ENCODE measurements around the gene NKAPD1. TPM values are rescaled to one million over a fixed set of nuclear protein-coding genes. Genes with fewer than 3 reads are reported as not detected.
"Not testable (repeated sequence)": the region's sequence is repeated elsewhere in the genome, so short reads cannot be mapped to it uniquely, and the experiment has no call there.

The NKAPD1 gene, protein sequence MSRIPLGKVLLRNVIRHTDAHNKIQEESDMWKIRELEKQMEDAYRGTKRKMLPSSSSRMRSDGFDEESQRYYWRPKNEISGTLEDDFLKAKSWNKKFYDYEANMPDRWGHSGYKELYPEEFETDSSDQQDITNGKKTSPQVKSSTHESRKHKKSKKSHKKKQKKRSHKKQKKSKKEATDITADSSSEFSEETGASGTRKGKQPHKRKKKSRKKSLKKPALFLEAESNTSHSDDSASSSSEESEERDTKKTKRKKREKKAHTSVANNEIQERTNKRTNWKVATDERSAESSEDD
- total RNA-seq = 11.8 TPM

DNA sequence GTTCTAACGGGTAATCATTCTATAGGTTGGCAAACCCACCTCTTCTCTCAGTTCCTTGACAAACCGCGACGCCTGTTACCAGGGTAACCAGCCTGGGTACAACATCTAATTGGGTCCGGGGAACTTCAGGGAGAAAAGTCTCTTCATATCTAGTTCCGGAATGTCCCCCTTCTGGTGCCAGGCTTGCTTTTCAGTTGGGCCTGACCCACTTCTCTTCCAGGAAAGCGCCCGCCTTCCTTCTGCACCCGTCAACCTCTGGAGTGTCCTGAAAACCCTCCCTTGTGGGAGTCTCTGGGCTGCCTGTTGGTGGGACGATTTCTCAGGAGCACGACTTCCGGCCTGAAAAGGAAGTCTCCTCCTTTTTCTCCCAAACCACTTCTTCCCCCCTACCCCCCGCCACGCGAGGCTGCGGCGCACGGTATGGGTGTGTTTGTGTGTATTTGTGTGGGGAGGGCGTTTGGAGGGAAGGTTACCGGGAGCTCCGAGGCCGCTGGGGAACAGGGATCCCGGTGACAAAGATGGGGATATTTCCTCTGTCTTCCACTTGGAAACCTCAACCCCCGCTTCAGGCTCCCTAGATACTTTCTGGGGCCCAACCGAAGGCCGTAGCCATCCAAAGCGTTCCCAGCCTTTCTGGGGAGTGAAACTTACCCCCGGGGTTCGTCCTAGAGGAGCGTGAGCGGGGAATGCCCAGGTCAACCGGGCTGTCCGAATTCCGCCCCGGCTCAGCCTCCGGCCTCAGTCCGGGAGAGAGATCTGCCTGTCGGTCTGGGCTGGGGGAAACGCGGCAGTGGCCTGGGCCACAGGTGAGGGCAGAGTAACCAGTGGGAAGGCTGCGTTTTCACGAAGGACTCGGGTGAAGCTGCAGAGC, at the start of gene NKAPD1, which contains the start of gene PIH1D2:
NKAPD1 (plus strand) TSS at position 359 of the 871 bp plus-strand sequence. CDS start 1,276 bp downstream, outside the sequence.
PIH1D2 (minus strand) TSS at position 77 of the 871 bp plus-strand sequence. CDS start 843 bp downstream, outside the sequence.
- intact Hi-C loops (cut with DNase I) = no loop called here
- TF ChIP-seq POLR2A (IDR thresholded peaks at IDR 0.05) (no peak), POLR2AphosphoS5 (IDR thresholded peaks at IDR 0.05; ENCODE audit: insufficient read depth in 1 of 2, low read depth in 1 of 2) (peak; percentile 65 to 74)

DNA sequence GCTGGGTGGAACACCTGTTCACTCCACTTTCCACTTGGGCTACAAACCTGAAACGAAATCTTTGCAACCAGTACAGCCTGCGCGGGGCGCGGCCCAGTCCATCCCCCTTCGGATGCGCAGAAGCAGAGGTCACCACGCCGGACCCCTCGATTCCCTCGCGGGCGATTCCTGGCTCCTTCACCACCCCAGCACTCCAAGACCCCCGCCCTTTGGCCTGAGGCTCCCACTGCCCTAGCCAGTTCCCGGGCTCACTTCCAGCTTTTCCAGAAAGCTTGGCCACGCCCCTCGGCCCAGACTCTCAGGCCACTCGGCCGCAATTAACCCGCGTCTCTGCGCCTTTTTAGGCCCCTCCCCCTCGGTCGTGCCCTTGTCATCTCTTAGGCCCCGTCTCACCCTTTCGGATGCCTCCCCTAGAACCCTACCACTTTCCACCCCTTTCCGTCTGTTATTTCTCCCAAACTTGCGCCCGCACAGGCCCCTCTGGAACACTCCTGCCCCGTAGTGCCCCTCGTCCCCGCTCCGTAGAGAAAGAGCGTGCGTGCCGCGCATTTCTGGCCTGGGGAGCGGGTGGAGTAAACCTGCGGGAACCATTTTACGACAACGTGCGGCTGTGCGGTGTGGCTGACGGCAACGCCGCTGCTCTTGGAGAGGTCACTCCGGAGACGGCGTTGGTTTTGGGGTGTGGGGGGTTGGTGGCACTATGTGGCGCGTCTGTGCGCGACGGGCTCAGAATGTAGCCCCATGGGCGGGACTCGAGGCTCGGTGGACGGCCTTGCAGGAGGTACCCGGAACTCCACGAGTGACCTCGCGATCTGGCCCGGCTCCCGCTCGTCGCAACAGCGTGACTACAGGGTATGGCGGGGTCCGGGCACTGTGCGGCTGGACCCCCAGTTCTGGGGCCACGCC, 49.1 kb upstream of the NKAPD1 start, which contains the start of gene DLAT:
DLAT (plus strand) TSS at position 636 of the 906 bp plus-strand sequence; CDS start at position 701, 65 bp downstream.
- peak within 1 kb of the TSS; percentile 87 for H3K27ac ChIP-seq
- intact Hi-C loops (cut with DNase I) = no loop called here
- H3K4me1 ChIP-seq = peaks cover 16% of the 10 kb centered on the region
- no peak for DNase-seq (ENCODE audit: extremely low spot score in 2 of 2)
- H3K4me3 ChIP-seq = peak within 1 kb of the TSS; percentile 64 to 80
- H3K27me3 ChIP-seq = no peaks in the 10 kb centered on the region
- peaks cover 0 to 25% of the 10 kb centered on the region in 2 donors for H3K36me3 ChIP-seq
- TF ChIP-seq POLR2AphosphoS5 (IDR thresholded peaks at IDR 0.05; ENCODE audit: insufficient read depth in 1 of 2, low read depth in 1 of 2) (peak; percentile 7 to 88), POLR2A (IDR thresholded peaks at IDR 0.05) (no peak)
- no peaks in the 10 kb centered on the region for H3K9me3 ChIP-seq

More for the DNA sequence above, at the start of gene NKAPD1, which contains the start of gene PIH1D2:
- H3K36me3 ChIP-seq = peaks cover 0 to 31% of the 10 kb centered on the region in 2 donors
- no peaks in the 10 kb centered on the region for H3K9me3 ChIP-seq
- peak within 1 kb of the TSS; percentile 85 to 89 for H3K4me3 ChIP-seq
- H3K27me3 ChIP-seq = no peaks in the 10 kb centered on the region
- H3K27ac ChIP-seq = peak within 1 kb of the TSS; percentile 82
- peak in 1 of 2 donors; percentile 90 for DNase-seq (ENCODE audit: extremely low spot score in 2 of 2)
- peaks cover 30% of the 10 kb centered on the region for H3K4me1 ChIP-seq

DNA sequence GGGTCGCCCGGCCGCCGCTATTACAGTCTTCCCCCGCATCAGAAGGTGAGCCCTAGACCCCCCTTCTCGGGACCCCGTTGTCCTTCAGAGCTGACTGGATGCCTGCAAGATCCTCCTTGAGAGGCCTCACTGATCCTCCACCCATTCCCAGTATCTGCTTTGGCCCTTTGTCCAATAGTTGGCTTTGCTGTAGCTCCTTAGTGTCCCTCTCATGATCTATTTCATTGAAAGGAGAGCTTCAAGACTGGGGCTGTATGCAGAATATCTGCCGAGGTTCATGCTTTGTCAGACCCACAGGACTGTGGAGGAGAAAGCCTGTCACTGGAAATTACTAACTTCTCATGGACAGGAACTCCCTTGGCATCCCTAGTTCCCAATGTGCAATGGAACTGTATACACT, 48.4 kb upstream of the NKAPD1 start:
- Histone ChIP-seq H3K4me1 (peaks cover 16% of the 10 kb centered on the region), H3K27me3 (no peaks in the 10 kb centered on the region), H3K4me3 (peak overlapping the region; percentile 64 to 80), H3K27ac (peak overlapping the region; percentile 87), H3K9me3 (no peaks in the 10 kb centered on the region), H3K36me3 (peaks cover 0 to 29% of the 10 kb centered on the region in 2 donors)
- intact Hi-C loops (cut with DNase I) = no loop called here
- DNase-seq (ENCODE audit: extremely low spot score in 2 of 2) = no peak
- TF ChIP-seq POLR2A (IDR thresholded peaks at IDR 0.05) (no peak), POLR2AphosphoS5 (IDR thresholded peaks at IDR 0.05; ENCODE audit: insufficient read depth in 1 of 2, low read depth in 1 of 2) (no peak)
- TF ChIP-seq, protein P1, sequence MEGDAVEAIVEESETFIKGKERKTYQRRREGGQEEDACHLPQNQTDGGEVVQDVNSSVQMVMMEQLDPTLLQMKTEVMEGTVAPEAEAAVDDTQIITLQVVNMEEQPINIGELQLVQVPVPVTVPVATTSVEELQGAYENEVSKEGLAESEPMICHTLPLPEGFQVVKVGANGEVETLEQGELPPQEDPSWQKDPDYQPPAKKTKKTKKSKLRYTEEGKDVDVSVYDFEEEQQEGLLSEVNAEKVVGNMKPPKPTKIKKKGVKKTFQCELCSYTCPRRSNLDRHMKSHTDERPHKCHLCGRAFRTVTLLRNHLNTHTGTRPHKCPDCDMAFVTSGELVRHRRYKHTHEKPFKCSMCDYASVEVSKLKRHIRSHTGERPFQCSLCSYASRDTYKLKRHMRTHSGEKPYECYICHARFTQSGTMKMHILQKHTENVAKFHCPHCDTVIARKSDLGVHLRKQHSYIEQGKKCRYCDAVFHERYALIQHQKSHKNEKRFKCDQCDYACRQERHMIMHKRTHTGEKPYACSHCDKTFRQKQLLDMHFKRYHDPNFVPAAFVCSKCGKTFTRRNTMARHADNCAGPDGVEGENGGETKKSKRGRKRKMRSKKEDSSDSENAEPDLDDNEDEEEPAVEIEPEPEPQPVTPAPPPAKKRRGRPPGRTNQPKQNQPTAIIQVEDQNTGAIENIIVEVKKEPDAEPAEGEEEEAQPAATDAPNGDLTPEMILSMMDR (IDR thresholded peaks at IDR 0.05) = no peak

DNA sequence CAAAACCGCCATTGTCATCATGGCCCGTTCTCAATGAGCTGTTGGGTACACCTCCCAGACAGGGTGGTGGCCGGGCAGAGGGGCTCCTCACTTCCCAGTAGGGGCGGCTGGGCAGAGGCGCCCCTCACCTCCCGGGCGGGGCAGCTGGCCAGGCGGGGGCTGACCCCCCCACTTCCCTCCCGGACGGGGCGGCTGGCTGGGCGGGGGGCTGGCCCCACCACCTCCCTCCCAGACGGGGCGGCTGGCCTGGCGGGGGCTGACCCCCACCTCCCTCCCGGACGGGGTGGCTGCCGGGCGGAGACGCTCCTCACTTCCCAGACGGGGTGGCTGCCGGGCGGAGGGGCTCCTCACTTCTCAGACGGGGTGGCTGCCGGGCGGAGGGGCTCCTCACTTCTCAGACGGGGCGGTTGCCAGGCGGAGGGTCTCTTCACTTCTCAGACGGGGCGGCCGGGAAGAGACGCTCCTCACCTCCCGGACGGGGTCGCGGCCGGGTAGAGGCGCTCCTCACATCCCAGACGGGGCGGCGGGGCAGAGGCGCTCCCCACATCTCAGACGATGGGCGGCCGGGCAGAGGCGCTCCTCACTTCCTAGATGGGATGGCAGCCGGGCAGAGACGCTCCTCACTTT, 47.2 kb upstream of the NKAPD1 start:
- H3K27me3 ChIP-seq; H3K27ac ChIP-seq; DNase-seq (ENCODE audit: extremely low spot score in 2 of 2); intact Hi-C loops (cut with DNase I); H3K9me3 ChIP-seq; H3K4me3 ChIP-seq: not testable (repeated sequence)
- Histone ChIP-seq H3K4me1 (peaks cover 16% of the 10 kb centered on the region), H3K36me3 (peaks cover 0 to 22% of the 10 kb centered on the region in 2 donors)

DNA sequence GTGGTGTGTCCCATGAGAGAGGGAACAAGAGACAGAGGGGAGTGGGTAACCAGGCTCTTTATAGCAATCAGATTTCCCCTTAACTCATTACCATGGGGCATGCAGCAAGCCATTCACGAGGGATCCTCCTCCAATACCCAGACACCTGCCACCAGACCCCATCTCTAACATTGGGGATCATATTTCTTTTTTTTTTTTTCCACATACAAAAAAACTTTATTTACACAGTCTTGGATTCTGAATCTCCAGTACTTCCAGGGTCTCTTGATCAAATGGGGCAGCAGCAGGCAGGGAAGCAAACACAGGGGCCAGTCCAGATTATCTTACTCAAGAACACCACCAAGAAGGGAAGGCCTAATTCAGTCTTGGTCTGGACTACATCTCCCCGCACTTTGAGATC, 44.6 kb upstream of the NKAPD1 start:
- Histone ChIP-seq H3K4me3 (no peak overlapping the region), H3K4me1 (peaks cover 10% of the 10 kb centered on the region), H3K27me3 (no peaks in the 10 kb centered on the region), H3K27ac (no peak overlapping the region), H3K36me3 (peaks cover 0 to 22% of the 10 kb centered on the region in 2 donors), H3K9me3 (no peaks in the 10 kb centered on the region)
- intact Hi-C loops (cut with DNase I) = no loop called here
- TF ChIP-seq POLR2A (IDR thresholded peaks at IDR 0.05) (no peak), POLR2AphosphoS5 (IDR thresholded peaks at IDR 0.05; ENCODE audit: insufficient read depth in 1 of 2, low read depth in 1 of 2) (no peak)
- TF ChIP-seq, protein P1 (IDR thresholded peaks at IDR 0.05) = no peak
- DNase-seq (ENCODE audit: extremely low spot score in 2 of 2) = no peak

Measured in vagina (tissue), 2 donors.